Raji (cell line): ENCODE data around the gene PHACTR2.

ENCODE experiments used
- POLR2A ChIP-seq: IDR thresholded peaks from 2 replicates; pipeline ENCODE4 v1.6.1; 2011; ENCODE audit warnings: low read depth, low read length, control low read depth; ENCODE audit not compliant: insufficient read depth

Gene PHACTR2

DNA sequence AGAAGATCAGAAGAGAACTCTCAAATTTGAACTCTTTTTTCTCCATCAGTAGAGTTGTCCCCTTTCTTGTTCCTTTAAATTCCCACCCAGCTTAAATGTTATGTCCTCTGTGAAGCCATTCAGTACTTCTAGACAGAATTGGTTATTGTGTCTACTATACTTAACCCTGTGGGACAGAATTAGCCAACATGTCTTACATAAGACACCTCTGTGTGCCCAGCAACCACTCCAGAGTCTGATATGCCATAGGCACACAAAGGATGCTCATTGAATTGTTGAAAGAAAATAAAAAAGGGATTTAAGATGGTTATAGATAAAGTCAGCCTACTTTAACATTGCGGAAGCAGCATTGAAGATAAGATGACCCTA lies 88.4 kb downstream of the PHACTR2 start:
- TF ChIP-seq POLR2A, result no peak

DNA sequence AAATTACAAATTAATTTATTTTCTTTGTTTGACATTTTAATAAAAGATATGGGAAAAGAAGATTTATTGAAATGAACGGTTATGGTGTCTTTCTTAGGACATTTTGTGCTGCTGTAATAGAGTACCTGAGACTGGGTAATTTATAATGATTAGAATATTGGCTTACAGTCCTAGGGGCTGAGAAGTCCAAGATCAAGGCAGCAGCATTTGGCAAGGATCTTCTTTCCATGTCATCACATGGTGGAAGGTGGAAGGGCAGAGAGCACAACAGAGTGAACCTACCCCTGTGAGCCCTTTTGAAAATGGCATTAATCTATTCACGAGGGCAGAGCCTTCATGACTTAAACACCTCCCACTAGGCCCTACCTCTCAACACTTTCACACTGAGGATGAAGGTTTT lies 89.7 kb downstream of the PHACTR2 start:
- TF ChIP-seq POLR2A, result no peak

DNA sequence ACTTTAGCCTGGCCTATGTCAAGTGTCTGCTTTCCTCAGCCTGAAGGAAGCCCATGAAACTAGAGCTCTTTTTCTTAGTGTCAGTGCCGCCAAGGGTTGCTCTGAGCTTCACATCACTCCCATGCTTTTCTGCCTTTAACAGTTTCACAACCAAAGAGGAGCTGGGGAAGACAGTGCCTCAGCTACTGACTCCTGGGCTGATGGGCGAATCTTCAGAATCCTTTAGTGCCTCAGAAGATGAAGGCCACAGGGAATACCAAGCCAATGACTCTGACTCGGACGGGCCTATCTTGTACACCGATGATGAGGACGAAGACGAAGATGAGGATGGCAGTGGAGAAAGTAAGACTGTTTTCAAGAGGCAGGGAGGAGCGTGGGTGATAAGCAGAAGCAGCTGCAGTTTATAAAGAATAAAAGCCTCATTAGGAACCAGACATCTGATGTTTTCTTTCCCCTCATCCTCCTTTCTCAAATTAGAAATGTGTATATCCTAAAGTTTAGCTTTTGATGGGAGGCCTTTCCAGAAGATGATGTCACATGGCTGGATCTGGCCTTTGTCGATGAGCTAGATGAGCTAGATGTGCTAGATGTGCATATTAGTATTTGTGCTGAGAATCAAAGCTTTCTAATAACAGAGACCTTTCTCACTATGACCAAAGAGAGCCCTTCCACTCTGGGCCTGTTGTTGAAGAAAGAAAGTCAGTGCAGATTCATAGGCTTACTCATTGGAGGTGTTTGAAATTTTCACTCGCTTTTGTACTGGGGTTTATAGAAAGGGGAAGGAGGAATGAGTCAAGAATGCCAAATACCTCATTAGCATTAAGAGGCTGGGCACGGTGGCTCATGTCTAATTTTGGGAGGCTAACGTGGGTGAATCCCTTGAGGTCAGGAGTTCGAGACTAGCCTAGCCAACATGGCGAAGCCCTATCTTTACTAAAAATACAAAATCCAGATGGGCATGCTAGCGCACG lies 94.6 kb downstream of the PHACTR2 start:
- TF ChIP-seq POLR2A, result no peak

DNA sequence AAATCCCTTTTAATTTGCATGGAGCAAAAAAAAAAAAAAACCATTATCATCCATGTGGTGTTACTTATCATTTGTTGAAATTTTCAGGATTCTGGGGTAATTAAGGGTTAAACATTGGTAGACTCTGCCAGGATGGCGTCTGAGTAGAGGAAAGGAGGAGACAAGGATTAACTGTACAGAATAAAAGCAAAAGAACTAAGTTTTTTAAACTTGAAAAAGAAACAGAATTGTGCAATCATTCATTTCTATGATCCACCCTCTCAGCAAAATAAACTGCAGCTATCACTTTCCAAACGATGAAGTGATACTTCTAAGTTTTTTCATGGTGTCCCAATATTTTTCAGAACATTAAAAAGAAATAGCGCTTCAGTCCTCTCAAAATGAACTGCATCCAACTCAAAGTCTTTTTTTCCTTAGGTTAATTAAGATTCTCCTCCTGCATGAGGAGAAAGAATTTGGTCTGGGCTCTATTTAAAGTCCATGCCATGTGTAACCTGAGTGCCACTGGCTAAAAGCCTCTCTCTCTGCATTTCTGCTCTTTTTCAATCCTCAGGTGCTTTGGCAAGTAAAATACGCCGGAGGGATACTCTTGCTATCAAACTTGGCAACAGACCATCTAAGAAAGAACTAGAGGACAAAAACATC lies 95.9 kb downstream of the PHACTR2 start:
- no peak for TF ChIP-seq POLR2A

DNA sequence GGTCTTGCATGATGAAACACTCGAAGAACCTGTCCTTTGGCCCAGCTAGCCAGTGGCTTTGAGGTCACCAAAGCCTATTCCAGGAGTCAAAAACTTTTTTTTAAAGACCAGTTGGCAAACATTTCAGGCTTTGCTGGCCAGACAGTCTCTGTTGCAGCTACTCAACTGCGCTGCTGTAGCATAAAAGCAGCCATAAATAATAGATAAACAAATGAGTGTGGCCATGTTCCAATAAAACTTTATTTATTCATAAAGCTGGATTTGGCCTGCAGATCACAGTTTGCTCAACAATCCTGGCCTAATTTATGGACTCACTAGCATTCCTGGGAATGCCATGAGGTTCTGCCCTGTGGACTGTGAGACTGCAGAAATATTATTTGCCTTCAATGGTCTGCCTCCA lies 96.6 kb downstream of the PHACTR2 start:
- no peak for TF ChIP-seq POLR2A

DNA sequence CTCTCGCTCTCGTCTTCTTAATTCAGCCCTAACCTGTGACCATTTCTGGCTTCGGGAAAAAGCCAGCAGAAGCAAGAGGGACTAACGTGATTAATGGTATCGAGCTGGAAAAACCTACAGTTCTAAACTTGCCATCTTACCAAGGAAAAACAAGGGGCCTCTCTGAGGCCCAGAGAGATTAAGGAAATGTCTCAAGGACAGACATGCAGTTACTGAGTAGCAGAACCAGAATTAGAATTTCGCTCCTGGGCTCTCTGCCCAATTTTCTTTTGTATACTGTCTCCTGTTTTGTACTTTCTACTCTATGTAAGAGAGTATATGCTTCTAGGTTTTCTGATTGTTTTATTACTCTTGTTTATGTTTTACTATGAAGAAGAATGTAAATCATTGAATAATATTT lies 97.6 kb downstream of the PHACTR2 start:
- TF ChIP-seq POLR2A, result no peak

DNA sequence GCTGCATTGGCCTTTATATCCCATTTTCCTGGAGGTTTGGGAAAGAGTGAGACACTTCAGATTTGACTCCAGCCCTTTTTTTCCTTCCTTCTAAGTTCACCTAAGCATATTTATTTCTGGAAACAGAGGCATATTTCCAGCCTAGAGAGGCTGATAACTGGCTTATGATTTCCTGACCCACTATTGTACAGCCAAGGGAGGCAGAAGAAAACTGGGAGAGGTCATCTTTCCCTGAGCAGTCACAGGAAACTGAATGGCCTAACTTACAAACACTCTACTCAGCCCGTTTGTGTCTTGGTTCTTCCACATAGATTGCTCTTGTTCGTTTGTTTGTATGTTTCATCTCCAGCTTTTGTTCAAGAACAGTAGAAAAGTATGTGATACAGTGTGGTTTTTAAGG lies 101.2 kb downstream of the PHACTR2 start:
- no peak for TF ChIP-seq POLR2A

DNA sequence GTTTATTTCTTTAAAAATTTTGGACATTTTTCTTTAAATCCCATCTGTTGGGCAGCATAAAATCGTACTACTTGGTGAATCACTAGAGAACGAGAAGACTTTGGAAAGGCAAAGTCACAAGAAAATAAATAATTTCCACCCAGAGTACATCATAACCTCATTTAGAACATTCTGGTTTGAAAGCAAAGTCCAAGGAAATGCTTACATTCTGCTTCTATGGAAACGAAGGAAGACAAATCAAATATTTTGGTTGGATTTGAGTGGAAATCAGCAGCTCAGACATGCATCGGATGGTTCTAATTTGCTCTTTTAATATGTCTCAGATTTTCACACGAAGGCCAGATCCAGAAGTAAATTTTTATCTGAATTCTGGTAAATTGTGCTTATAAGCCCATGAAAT lies 104.7 kb downstream of the PHACTR2 start:
- no peak for TF ChIP-seq POLR2A

DNA sequence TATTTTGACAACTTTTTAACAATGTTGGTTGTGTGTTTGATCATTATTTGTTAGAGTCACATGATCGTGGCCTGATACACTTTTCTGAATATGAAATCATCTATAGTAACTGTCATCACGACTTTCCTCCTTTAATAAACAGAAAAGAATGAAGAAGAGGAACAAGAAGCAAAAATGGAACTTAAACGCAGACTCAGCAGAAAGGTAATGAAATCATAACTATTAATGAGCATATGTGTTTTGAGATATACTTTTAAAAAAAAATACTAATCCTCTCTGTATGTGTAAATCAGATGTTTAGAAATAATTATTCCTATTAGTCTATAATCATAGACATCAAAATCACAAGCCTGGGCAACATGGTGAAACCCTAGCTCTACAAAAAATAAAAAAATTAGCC lies 105.3 kb downstream of the PHACTR2 start:
- TF ChIP-seq POLR2A, result no peak

DNA sequence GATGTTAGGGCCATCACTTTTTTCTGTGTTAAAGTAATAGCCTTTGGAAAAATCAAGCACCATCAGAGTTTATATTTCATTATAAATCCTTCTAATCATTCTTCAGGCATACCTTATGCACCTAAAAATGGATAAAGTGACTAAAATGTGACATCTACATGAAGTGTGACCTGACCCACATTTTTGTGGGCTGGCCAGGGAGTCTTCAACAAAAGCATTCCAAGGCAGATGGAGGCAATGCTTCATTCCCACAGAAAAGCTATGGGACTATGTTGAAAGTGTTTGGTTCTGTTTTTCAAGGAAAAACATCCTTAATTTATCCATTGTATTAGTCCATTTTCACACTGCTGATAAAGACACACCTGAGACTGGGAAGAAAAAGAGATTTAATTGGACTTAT lies 106.6 kb downstream of the PHACTR2 start:
- no peak for TF ChIP-seq POLR2A

DNA sequence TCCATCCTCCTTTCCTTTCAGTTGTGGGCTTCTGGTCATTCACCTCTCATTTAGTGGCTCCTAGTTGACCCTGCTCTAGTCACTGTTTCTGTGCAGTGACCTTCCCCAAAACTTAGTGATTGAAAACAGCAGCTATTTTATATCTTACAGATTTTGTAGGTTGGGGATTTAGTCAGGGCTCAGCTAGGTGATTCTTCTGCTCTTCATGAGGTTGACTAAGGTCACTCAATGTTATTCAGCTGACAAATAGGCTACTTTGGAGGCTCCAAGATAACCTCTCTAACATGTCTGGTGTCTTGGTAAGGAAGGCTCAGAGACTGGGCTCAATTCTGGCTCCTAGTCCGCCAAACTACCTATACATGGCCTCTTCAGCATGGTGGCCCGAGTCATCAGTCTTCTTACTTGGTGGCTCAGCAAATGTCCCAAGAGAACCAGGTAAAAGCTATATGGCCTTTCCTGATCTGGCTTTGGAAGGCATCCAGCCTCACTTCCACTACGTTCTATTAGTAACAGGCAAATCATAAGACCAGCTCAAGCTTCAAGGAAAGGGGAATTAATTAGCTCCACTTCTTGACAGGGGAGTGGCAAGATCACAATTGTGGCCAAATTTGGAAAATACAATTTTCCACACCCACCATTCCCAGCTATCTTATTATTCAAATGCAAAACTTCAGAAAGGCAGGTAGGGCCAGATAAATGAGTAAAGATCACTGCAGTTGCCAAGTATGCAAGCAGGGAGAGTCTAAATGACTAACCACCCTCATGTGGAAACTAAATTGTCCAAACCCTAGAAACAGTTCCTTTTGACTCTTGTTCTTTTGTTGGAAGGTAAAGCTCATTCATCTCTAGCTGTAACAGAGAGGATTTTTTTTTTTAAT lies 114.9 kb downstream of the PHACTR2 start:
- TF ChIP-seq POLR2A, result no peak

DNA sequence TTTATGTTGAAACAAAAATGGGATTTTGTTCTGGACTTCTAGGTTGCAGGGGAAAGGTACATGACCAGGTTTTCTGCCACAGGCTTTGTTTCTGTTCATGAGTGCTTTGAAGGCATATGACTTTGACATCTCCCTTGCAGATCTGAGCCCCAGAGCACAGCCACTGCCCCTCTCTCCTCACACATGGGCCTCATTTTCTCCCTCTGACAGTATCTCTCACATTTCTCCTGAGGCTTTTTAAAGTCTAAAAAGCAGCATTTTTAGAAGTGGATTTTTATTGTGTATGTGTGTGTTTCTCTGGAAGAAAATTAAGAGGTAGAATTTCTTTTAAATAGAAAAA lies 115.5 kb downstream of the PHACTR2 start:
- TF ChIP-seq POLR2A, result no peak

DNA sequence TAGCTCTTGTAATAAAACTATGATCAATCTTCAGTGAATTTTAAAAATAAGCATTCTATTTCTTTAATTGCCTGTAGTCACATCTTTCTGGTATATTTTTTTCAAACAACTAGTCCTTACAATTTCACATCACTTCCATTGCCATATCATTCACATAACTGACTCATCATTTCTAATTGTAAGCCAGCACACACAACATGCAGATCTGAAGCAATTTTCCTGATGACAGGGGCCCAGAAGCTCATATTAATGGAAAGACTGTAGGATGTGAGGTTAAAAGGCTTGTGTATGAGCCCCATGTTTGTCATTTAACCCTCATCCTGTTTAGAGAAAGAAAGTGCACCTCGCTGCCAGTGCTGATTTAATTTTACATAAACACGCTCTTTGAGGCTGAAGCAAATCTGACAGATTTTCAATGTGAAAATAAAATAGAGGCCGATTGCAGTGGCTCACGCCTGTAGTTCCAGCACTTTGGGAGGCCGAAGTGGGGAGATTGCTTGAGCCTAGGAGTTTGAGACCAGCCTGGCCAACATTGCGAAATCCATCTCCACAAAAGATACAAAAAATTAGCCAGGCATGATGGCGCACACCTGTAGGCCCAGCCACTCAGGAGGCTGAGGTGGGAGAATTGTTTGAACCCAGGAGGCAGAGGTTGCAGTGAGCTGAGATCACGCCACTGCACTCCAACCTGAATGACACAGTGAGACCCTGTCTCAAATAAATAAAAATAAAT lies 125.2 kb downstream of the PHACTR2 start:
- TF ChIP-seq POLR2A, result no peak

DNA sequence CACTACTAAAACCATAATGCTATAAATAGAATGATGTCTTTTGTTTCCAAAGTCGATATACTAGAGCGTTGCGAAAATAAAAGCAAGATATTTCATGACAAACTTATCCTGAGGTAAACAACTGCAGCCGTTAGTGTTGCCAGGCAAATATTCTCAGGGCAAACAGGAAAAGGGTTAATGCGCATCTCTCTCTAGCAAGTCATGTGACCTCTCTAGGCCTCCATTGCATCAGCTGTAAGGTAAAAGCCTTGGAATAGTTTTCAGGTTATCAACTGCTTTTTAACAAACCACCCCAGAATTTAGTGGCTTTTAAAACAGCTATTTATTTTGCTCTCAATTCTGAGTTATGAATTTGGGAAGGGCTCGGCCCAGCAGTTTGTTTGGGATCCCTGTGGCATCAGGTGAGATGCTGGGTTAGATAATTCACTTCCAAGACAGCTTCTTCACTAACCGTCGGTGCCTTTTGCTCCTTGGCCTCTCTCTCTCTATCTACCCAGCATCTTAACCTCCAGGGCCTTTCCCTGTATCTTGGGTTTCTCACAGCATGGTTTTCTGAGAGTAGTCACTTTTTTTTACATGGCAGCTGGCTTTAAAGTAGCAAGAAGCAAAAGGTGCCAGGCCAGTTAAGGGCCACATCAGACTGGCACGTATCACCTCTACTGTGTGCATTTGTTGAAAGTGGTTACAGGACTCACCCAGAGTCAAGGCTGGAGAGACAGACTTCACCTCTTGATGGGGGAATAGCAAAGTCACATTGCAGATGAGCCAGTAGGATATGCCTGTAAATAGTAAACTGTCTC lies 126.2 kb downstream of the PHACTR2 start:
- TF ChIP-seq POLR2A, result no peak
